Renal cortex interstitium (tissue), 11 donors: ENCODE data around the gene NIT1. TPM values are rescaled to one million over a fixed set of nuclear protein-coding genes. Genes with fewer than 3 reads are reported as not detected.

Source experiments
- DNase-seq, 11 donors: peaks; one replicate each; pipeline ENCODE4 v3.0.0-alpha.2; 2013; ENCODE audit warnings: low read depth in 9 of 11, low spot score in 4 of 11; ENCODE audit errors: extremely low read depth in 1 of 11
- polyA plus RNA-seq, 3 donors: library from polyadenylated mRNA; unstranded; fragments of 120-200 nt; gene quantifications; one replicate each; pipeline ENCODE4 v1.2.1, GENCODE V29; 2013; ENCODE audit not compliant: insufficient read length in 3 of 3

The NIT1 gene
- polyA plus RNA-seq, 3 donors = 49.0 to 58.8 (median 51.5) TPM

GRCh38 chr1:161131523-161132409 lies 13.9 kb downstream of the NIT1 start:
- peak in 2 of 11 donors; percentile 18 to 65 for DNase-seq

GRCh38 chr1:161132410-161133219 lies 14.7 kb downstream of the NIT1 start, which contains the start of gene DEDD:
DEDD (minus strand) TSS chr1:161132667; CDS start chr1:161124462, 8,205 bp downstream.
- DNase-seq = peak; percentile 82 to 95 (median 89)

GRCh38 chr1:161133220-161133740 lies 15.4 kb downstream of the NIT1 start:
- peak in 1 of 11 donors; percentile 45 for DNase-seq

GRCh38 chr1:161137881-161138280 lies 20.0 kb downstream of the NIT1 start:
- DNase-seq = no peak

GRCh38 chr1:161138431-161138830 lies 20.5 kb downstream of the NIT1 start:
- DNase-seq = no peak

GRCh38 chr1:161139766-161140165 lies 21.9 kb downstream of the NIT1 start:
- DNase-seq = peak in 1 of 11 donors; percentile 28

GRCh38 chr1:161140755-161141400 lies 23.0 kb downstream of the NIT1 start:
- no peak for DNase-seq

GRCh38 chr1:161145832-161146231 lies 27.9 kb downstream of the NIT1 start:
- no peak for DNase-seq

- DNase-seq = no peak
Measured at GRCh38 chr1:161153176-161153575, 35.3 kb downstream of the NIT1 start.

GRCh38 chr1:161153682-161154337 lies 35.9 kb downstream of the NIT1 start, which contains the start of gene UFC1:
UFC1 (plus strand) TSS chr1:161153978; CDS start chr1:161153998, 20 bp downstream.
- DNase-seq = peak; percentile 70 to 89 (median 85)

GRCh38 chr1:161157867-161158266 lies 40.0 kb downstream of the NIT1 start:
- DNase-seq = no peak

- no peak for DNase-seq
Measured at GRCh38 chr1:161158316-161159010, 40.6 kb downstream of the NIT1 start.

- DNase-seq = peak in 10 of 11 donors; percentile 88 to 94 (median 90)
Measured at GRCh38 chr1:161159087-161159912, 41.4 kb downstream of the NIT1 start, which contains the start of gene USP21. USP21 (plus strand) TSS chr1:161159500; CDS start chr1:161160641, 1,141 bp downstream.

- no peak for DNase-seq
Measured at GRCh38 chr1:161159913-161160243, 42.0 kb downstream of the NIT1 start.

GRCh38 chr1:161160671-161161145 lies 42.8 kb downstream of the NIT1 start:
- DNase-seq = no peak

- DNase-seq = no peak
Measured at GRCh38 chr1:161161652-161162051, 43.7 kb downstream of the NIT1 start.

- no peak for DNase-seq
Measured at GRCh38 chr1:161162052-161162451, 44.1 kb downstream of the NIT1 start.
